GM19099 (cell line): ENCODE data around the gene STATH.
"Not testable (repeated sequence)": the region's sequence is repeated elsewhere in the genome, so short reads cannot be mapped to it uniquely, and the experiment has no call there.

Source experiments
- POLR2A ChIP-seq: IDR thresholded peaks from 3 replicates; pipeline ENCODE4 v1.6.1; 2011; ENCODE audit warnings: low read depth; ENCODE audit not compliant: insufficient read length; ENCODE audit errors: extremely low read depth

Gene STATH

DNA sequence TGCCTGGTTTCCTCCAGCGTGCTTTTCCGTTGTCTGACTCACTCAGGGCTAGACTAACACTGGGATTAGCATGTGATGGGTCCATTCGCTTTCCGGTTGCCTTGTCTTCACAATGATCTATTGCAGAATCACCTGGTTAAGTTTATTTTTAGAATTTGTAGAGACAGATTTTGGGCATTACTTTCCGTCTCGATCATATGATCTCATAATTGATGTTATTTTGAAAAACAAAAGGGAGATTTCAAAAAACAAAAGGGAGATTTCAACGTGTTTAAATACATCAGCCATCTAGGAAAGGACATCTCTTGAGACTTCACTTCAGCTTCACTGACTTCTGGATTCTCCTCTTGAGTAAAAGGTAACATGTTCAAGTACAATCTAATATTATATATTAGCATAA is 32.4 kb downstream of the STATH start, which contains the start of gene HTN3:
TSS of gene HTN3 (plus strand) at position 301 of the 400 bp plus-strand sequence. CDS start 2,282 bp downstream, outside the sequence.
- TF ChIP-seq POLR2A = not testable (repeated sequence)

GRCh38 chr4:70041652-70042286 is 46.0 kb downstream of the STATH start:
- TF ChIP-seq POLR2A = no peak

- not testable (repeated sequence) for TF ChIP-seq POLR2A
These were observed 54.4 kb downstream of the STATH start, which contains the start of gene HTN1 for GRCh38 chr4:70050138-70050537. Gene HTN1 (plus strand): TSS chr4:70050438. CDS start chr4:70053077, 2,639 bp downstream.
